ENCODE measurements around the gene COQ10A.

DNA sequence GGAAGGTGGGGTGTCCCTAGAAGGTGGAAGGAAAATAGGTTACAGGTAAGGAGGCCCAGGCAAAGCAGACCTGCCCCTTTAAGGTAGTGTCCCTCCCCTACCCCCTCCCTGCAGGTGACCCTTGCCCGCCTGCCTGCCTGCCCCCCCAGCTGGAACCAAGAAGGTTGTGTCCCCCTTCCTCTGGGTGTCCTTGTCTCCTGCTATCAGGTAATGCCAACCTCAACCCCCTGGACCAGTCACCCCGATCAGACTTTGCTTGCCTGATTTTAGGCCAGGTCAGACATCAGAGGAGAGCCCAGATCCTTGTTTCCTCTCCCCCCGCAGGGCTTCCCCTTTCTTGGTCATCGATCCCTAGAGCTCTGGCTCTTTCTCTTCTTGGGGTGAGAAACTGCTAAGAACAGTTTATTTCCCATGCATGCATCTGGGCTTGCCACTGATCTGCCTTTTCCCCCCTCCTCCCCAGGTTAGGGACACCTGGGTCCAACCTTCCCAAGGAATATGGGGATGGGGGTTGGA is 36.8 kb upstream of the COQ10A start, which contains the start of gene SLC39A5:
- TF ChIP-seq POLR2A (IDR thresholded peaks at IDR 0.05; ENCODE audit: control extremely low read depth in 1 of 2, low read depth in 2 of 2, low read length in 2 of 2) = no peak
- TF ChIP-seq POLR2AphosphoS5 (IDR thresholded peaks at IDR 0.05; ENCODE audit: low read depth, low read length) = no peak
- no peak for TF ChIP-seq SIN3A (conservative IDR thresholded peaks at IDR 0.05 in 1 of 2, IDR thresholded peaks at IDR 0.05 in 1 of 2; ENCODE audit: low read depth in 1 of 2, low read length in 2 of 2)
- no peak for TF ChIP-seq MAFK (IDR thresholded peaks at IDR 0.05; ENCODE audit: low read depth, low read length)
- no peak for TF ChIP-seq EP300 (IDR thresholded peaks at IDR 0.05; ENCODE audit: borderline replicate concordance in 1 of 2, low read depth in 2 of 2, low read length in 2 of 2)
- TF ChIP-seq, protein P1, sequence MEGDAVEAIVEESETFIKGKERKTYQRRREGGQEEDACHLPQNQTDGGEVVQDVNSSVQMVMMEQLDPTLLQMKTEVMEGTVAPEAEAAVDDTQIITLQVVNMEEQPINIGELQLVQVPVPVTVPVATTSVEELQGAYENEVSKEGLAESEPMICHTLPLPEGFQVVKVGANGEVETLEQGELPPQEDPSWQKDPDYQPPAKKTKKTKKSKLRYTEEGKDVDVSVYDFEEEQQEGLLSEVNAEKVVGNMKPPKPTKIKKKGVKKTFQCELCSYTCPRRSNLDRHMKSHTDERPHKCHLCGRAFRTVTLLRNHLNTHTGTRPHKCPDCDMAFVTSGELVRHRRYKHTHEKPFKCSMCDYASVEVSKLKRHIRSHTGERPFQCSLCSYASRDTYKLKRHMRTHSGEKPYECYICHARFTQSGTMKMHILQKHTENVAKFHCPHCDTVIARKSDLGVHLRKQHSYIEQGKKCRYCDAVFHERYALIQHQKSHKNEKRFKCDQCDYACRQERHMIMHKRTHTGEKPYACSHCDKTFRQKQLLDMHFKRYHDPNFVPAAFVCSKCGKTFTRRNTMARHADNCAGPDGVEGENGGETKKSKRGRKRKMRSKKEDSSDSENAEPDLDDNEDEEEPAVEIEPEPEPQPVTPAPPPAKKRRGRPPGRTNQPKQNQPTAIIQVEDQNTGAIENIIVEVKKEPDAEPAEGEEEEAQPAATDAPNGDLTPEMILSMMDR (IDR thresholded peaks at IDR 0.05; ENCODE audit: control extremely low read depth in 1 of 3, insufficient read depth in 1 of 3, low read depth in 1 of 3, low read length in 3 of 3) = no peak
- no peak for TF ChIP-seq BRCA1 (IDR thresholded peaks at IDR 0.05; ENCODE audit: low read depth, low read length)
- no peak for TF ChIP-seq YY1 (IDR thresholded peaks at IDR 0.05; ENCODE audit: low read depth, low read length)
- TF ChIP-seq, protein P2, sequence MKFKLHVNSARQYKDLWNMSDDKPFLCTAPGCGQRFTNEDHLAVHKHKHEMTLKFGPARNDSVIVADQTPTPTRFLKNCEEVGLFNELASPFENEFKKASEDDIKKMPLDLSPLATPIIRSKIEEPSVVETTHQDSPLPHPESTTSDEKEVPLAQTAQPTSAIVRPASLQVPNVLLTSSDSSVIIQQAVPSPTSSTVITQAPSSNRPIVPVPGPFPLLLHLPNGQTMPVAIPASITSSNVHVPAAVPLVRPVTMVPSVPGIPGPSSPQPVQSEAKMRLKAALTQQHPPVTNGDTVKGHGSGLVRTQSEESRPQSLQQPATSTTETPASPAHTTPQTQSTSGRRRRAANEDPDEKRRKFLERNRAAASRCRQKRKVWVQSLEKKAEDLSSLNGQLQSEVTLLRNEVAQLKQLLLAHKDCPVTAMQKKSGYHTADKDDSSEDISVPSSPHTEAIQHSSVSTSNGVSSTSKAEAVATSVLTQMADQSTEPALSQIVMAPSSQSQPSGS (IDR thresholded peaks at IDR 0.05; ENCODE audit: low read length) = no peak
- TF ChIP-seq CTBP2 (IDR thresholded peaks at IDR 0.05; ENCODE audit: borderline replicate concordance, insufficient read depth, insufficient read length, low read length) = no peak
- TF ChIP-seq KDM4A (IDR thresholded peaks at IDR 0.05; ENCODE audit: low read depth, low read length, severe bottlenecking) = no peak
